ENCODE data around the gene CAPS2.

Gene CAPS2

GRCh38 chr12:75302781-75303180 is 27.3 kb downstream of the CAPS2 start:
- no peaks in the 10 kb centered on the region for H3K9me3 ChIP-seq (ENCODE audit: control insufficient read depth, insufficient read depth, low read depth, low read length)
- no peak overlapping the region for H3K4me3 ChIP-seq (ENCODE audit: low read depth, low read length)
- ChIA-PET POLR2A (no interaction called here), CTCF (interaction anchor here (1.0 kb wide), 1 partner anchor 9 kb away, joined by 3 read pairs; no protein-coding TSS in a partner anchor)
- H3K27ac ChIP-seq (ENCODE audit: extremely low read depth, low read depth, low read length): no peak overlapping the region
- no peaks in the 10 kb centered on the region for H3K4me1 ChIP-seq (ENCODE audit: control insufficient read depth, insufficient read depth, low read length)
- H3K36me3 ChIP-seq (ENCODE audit: control insufficient read depth in 2 of 2, insufficient read depth in 1 of 2, low read length in 2 of 2): no peaks in the 10 kb centered on the region
- TF ChIP-seq ZNF24 (tag by site-specific recombination; IDR thresholded peaks at IDR 0.05) (no peak), ZNF19 (tag by site-specific recombination; IDR thresholded peaks at IDR 0.05; ENCODE audit: low read depth) (no peak)

GRCh38 chr12:75302225-75302624 is 27.9 kb downstream of the CAPS2 start:
- H3K4me1 ChIP-seq (ENCODE audit: control insufficient read depth, insufficient read depth, low read length): no peaks in the 10 kb centered on the region
- no peak overlapping the region for H3K27ac ChIP-seq (ENCODE audit: extremely low read depth, low read depth, low read length)
- no peak overlapping the region for H3K4me3 ChIP-seq (ENCODE audit: low read depth, low read length)
- POLR2A ChIA-PET: no interaction called here
- CTCF ChIA-PET: interaction anchor here (1.0 kb wide), 1 partner anchor 9 kb away, joined by 3 read pairs; no protein-coding TSS in a partner anchor
- no peaks in the 10 kb centered on the region for H3K36me3 ChIP-seq (ENCODE audit: control insufficient read depth in 2 of 2, insufficient read depth in 1 of 2, low read length in 2 of 2)
- no peaks in the 10 kb centered on the region for H3K9me3 ChIP-seq (ENCODE audit: control insufficient read depth, insufficient read depth, low read depth, low read length)
- TF ChIP-seq ZNF521 (tag by site-specific recombination; IDR thresholded peaks at IDR 0.05) (no peak), ZNF16 (tag by site-specific recombination; IDR thresholded peaks at IDR 0.05; ENCODE audit: low read depth) (no peak), SP3 (tag by site-specific recombination; IDR thresholded peaks at IDR 0.05) (no peak), ZSCAN5A (tag by site-specific recombination; IDR thresholded peaks at IDR 0.05) (no peak), ZNF777 (tag by site-specific recombination; IDR thresholded peaks at IDR 0.05; ENCODE audit: borderline replicate concordance) (no peak), SCRT1 (tag by site-specific recombination; IDR thresholded peaks at IDR 0.05; ENCODE audit: borderline replicate concordance) (no peak), ZNF830 (tag by site-specific recombination; IDR thresholded peaks at IDR 0.05; ENCODE audit: low read depth) (no peak), ZNF157 (tag by site-specific recombination; IDR thresholded peaks at IDR 0.05) (no peak), ZNF692 (tag by site-specific recombination; IDR thresholded peaks at IDR 0.05) (no peak), ZNF76 (tag by site-specific recombination; IDR thresholded peaks at IDR 0.05; ENCODE audit: borderline replicate concordance, low read depth) (no peak), ZNF488 (tag by site-specific recombination; IDR thresholded peaks at IDR 0.05) (no peak)

- Histone ChIP-seq H3K9me3 (ENCODE audit: control insufficient read depth, insufficient read depth, low read depth, low read length) (no peaks in the 10 kb centered on the region), H3K27ac (ENCODE audit: extremely low read depth, low read depth, low read length) (no peak overlapping the region), H3K36me3 (ENCODE audit: control insufficient read depth in 2 of 2, insufficient read depth in 1 of 2, low read length in 2 of 2) (no peaks in the 10 kb centered on the region), H3K4me3 (ENCODE audit: low read depth, low read length) (no peak overlapping the region), H3K4me1 (ENCODE audit: control insufficient read depth, insufficient read depth, low read length) (peaks cover 2% of the 10 kb centered on the region; the same call in 1 of the 2 replicates)
- ChIA-PET POLR2A (no interaction called here), CTCF (no interaction called here)
- no peak for TF ChIP-seq ZNF501 (tag by site-specific recombination; IDR thresholded peaks at IDR 0.05)
- TF ChIP-seq ZNF362 (tag by site-specific recombination; IDR thresholded peaks at IDR 0.05): no peak
- TF ChIP-seq GLIS2 (tag by site-specific recombination; IDR thresholded peaks at IDR 0.05): no peak
- no peak for TF ChIP-seq ZNF10 (tag by site-specific recombination; IDR thresholded peaks at IDR 0.05)
- no peak for TF ChIP-seq ZNF596 (tag by site-specific recombination; IDR thresholded peaks at IDR 0.05)
- no peak for TF ChIP-seq PRDM2 (tag by site-specific recombination; IDR thresholded peaks at IDR 0.05; ENCODE audit: borderline replicate concordance)
- TF ChIP-seq ZNF701 (tag by site-specific recombination; IDR thresholded peaks at IDR 0.05): no peak
- no peak for TF ChIP-seq KLF17 (tag by site-specific recombination; IDR thresholded peaks at IDR 0.05)
Observed at GRCh38 chr12:75294797-75295196, 35.3 kb downstream of the CAPS2 start.
